SU-DHL-6 (cell line): ENCODE results near the gene MYO7B.

Source experiments
- CTCF ChIP-seq: fragments of 200-600 bp; sonication (generic); IDR thresholded peaks from one replicate; pipeline ENCODE4 v1.5.1; 2017; ENCODE audit warnings: antibody characterized with exemption, mild to moderate bottlenecking, low read length, moderate library complexity; ENCODE audit not compliant: insufficient read depth, poor library complexity, severe bottlenecking
- EZH2phosphoT487 ChIP-seq: fragments of 200-600 bp; sonication (generic), shearing (Covaris generic); conservative IDR thresholded peaks from 2 replicates; pipeline ENCODE4 v1.6.1; 2018; ENCODE audit warnings: mild to moderate bottlenecking, antibody characterized with exemption, low read length, moderate library complexity, mixed read lengths

DNA sequence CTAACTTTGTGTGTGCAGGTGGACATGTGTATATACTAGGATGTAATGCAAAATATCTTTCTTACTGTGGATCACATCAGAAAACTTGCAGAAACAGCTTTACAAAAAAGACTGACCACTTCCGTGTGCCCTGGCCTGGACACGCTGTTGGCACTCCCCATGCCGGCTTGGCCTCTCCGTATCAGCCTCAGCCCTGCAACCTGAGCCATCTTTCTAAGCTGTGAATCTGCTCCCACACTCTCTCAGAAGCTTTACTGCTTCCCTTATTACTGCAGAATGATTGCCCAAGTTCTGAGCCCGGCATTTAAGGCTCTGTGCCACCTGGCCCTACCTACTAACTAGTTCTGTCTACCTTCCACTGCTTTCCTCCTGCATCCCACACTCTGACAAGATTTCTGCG, 37.8 kb downstream of the MYO7B start:
- TF ChIP-seq CTCF (no peak), EZH2phosphoT487 (no peak)
